ENCODE measurements around the gene PHOSPHO1.
"Not testable (repeated sequence)": the region's sequence is repeated elsewhere in the genome, so short reads cannot be mapped to it uniquely, and the experiment has no call there.

PHOSPHO1 gene

GRCh38 chr17:49230636-49231562 lies at the start of gene PHOSPHO1:
Gene PHOSPHO1, minus strand, starts transcription at chr17:49230787. Its CDS starts 4,096 bp downstream, at chr17:49226691.
- DNase-seq = peak; percentile 82

GRCh38 chr17:49280061-49280460 lies 49.5 kb upstream of the PHOSPHO1 start:
- DNase-seq = no peak

GRCh38 chr17:49279263-49280015 lies 48.9 kb upstream of the PHOSPHO1 start:
- DNase-seq = not testable (repeated sequence)

- DNase-seq = no peak
Observed at GRCh38 chr17:49278076-49278475, 47.5 kb upstream of the PHOSPHO1 start.

- DNase-seq = no peak
Observed at GRCh38 chr17:49277638-49278037, 47.1 kb upstream of the PHOSPHO1 start.

GRCh38 chr17:49275981-49276380 lies 45.4 kb upstream of the PHOSPHO1 start:
- not testable (repeated sequence) for DNase-seq

GRCh38 chr17:49269356-49269755 lies 38.8 kb upstream of the PHOSPHO1 start:
- no peak for DNase-seq

- no peak for DNase-seq
Observed at GRCh38 chr17:49267912-49268311, 37.3 kb upstream of the PHOSPHO1 start.

- no peak for DNase-seq
Observed at GRCh38 chr17:49266233-49266632, 35.6 kb upstream of the PHOSPHO1 start.

GRCh38 chr17:49261540-49261939 lies 31.0 kb upstream of the PHOSPHO1 start:
- not testable (repeated sequence) for DNase-seq

- no peak for DNase-seq
Observed at GRCh38 chr17:49260817-49261291, 30.3 kb upstream of the PHOSPHO1 start.

GRCh38 chr17:49260011-49260816 lies 29.6 kb upstream of the PHOSPHO1 start:
- DNase-seq = peak; percentile 89

- DNase-seq = no peak
Observed at GRCh38 chr17:49259663-49260010, 29.1 kb upstream of the PHOSPHO1 start.

- no peak for DNase-seq
Observed at GRCh38 chr17:49258394-49258793, 27.8 kb upstream of the PHOSPHO1 start.

GRCh38 chr17:49255125-49255524 lies 24.5 kb upstream of the PHOSPHO1 start:
- DNase-seq = no peak

- no peak for DNase-seq
Observed at GRCh38 chr17:49254066-49254465, 23.5 kb upstream of the PHOSPHO1 start.

GRCh38 chr17:49252148-49252695 lies 21.6 kb upstream of the PHOSPHO1 start:
- DNase-seq = peak; percentile 40

- DNase-seq = no peak
Observed at GRCh38 chr17:49249890-49250522, 19.4 kb upstream of the PHOSPHO1 start.

GRCh38 chr17:49249292-49249794 lies 18.8 kb upstream of the PHOSPHO1 start:
- no peak for DNase-seq

- DNase-seq = no peak
Observed at GRCh38 chr17:49247944-49248343, 17.4 kb upstream of the PHOSPHO1 start.

GRCh38 chr17:49244839-49245238 lies 14.3 kb upstream of the PHOSPHO1 start:
- no peak for DNase-seq

GRCh38 chr17:49242813-49243212 lies 12.2 kb upstream of the PHOSPHO1 start:
- no peak for DNase-seq

All from EL (cell line).